Uterus (tissue), 4 donors: ENCODE measurements around the gene ACSM4. TPM values are rescaled to one million over a fixed set of nuclear protein-coding genes. Genes with fewer than 3 reads are reported as not detected.

ENCODE experiments used
- DNase-seq, 2 donors: peaks; one replicate each; pipeline ENCODE4 v3.0.0-alpha.2; 2019 to 2020
- H3K27ac ChIP-seq, 2 donors: fragments of 200-600 bp; sonication (generic); 1 replicate in 1 of 2; 2 replicates in 1 of 2; pipeline ENCODE4 v1.5.1; 2016 to 2018
- H3K27me3 ChIP-seq, 2 donors: fragments of 200-600 bp; sonication (generic); one replicate each; pipeline ENCODE4 v1.5.1; 2018 to 2019; ENCODE audit warnings: control low read depth in 1 of 2
- H3K36me3 ChIP-seq, 2 donors: fragments of 200-600 bp; sonication (generic); one replicate each; pipeline ENCODE4 v1.5.1; 2019; ENCODE audit warnings: control low read depth in 1 of 2
- H3K4me1 ChIP-seq, 2 donors: fragments of 200-600 bp; sonication (generic); one replicate each; pipeline ENCODE4 v1.5.1; 2018 to 2019; ENCODE audit warnings: control low read depth in 1 of 2
- H3K4me3 ChIP-seq, 2 donors: fragments of 200-600 bp; sonication (generic); 1 replicate in 1 of 2; 2 replicates in 1 of 2; pipeline ENCODE4 v1.5.1; 2018 to 2019; ENCODE audit warnings: mild to moderate bottlenecking in 1 of 2
- H3K9me3 ChIP-seq, 2 donors: fragments of 200-600 bp; sonication (generic); one replicate each; pipeline ENCODE4 v1.5.1; 2019; ENCODE audit warnings: control low read depth in 1 of 2
- POLR2A ChIP-seq, 2 donors: fragments of 450-650 bp; IDR thresholded peaks; one replicate each; pipeline ENCODE4 v1.6.1; 2016; ENCODE audit warnings: antibody characterized with exemption in 2 of 2, mild to moderate bottlenecking in 1 of 2, moderate library complexity in 1 of 2
- intact Hi-C: fragments of 100-400 bp; cut with DNase I; formaldehyde crosslinking; loops from one replicate; pipeline ENCODE4 v1.15.1; 2023; ENCODE audit warnings: low total_unique reads
- total RNA-seq, 4 donors: library from RNA; depleted of rRNA in 3 of 4; stranded (reverse); fragments of >200 nt in 3 of 4; gene quantifications; one replicate each; pipeline versions ENCODE4 v1.1.0 to v1.2.4, GENCODE V29; 2014 to 2023
- TF ChIP-seq, protein P1 (sequence below), 4 experiments: fragments of 200-600 bp in 2 of 4; fragments of 450-650 bp in 2 of 4; sonication (generic) in 2 of 4; IDR thresholded peaks; one replicate each; pipeline ENCODE4 v1.5.1; 2016 to 2019; ENCODE audit warnings: antibody characterized with exemption in 4 of 4, mild to moderate bottlenecking in 2 of 4, moderate library complexity in 1 of 4
- donor health status: DM: yes; HTN: yes; CAD: no.

The ACSM4 gene
- total RNA-seq, 4 donors from 2014 or later, result not detected

DNA sequence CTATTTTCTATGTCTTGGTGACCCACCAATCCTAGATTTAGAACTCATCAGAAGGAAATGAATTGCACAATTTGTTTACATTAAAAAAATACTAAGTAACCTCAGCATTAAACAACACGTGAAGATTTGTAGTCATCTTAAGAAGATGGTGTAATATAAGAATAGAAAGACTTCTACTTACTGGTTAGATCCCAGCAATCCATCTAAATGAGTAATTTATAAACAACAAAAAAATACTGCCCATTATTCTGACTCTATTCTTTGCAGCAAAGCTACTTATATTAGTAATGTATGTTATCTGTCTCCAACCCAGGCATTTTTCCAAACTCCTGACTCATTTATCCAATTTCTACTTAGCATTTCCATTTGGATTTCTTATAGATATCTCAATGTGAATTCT lies 72.3 kb downstream of the ACSM4 start:
- DNase-seq, result no peak
- TF ChIP-seq, protein P1, sequence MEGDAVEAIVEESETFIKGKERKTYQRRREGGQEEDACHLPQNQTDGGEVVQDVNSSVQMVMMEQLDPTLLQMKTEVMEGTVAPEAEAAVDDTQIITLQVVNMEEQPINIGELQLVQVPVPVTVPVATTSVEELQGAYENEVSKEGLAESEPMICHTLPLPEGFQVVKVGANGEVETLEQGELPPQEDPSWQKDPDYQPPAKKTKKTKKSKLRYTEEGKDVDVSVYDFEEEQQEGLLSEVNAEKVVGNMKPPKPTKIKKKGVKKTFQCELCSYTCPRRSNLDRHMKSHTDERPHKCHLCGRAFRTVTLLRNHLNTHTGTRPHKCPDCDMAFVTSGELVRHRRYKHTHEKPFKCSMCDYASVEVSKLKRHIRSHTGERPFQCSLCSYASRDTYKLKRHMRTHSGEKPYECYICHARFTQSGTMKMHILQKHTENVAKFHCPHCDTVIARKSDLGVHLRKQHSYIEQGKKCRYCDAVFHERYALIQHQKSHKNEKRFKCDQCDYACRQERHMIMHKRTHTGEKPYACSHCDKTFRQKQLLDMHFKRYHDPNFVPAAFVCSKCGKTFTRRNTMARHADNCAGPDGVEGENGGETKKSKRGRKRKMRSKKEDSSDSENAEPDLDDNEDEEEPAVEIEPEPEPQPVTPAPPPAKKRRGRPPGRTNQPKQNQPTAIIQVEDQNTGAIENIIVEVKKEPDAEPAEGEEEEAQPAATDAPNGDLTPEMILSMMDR (IDR thresholded peaks at IDR 0.05), result no peak
- TF ChIP-seq POLR2A (IDR thresholded peaks at IDR 0.05), result no peak
- no peak overlapping the region for H3K27ac ChIP-seq
- intact Hi-C loops, result no loop called here
- H3K4me1 ChIP-seq, result no peaks in the 10 kb centered on the region
- no peak overlapping the region for H3K4me3 ChIP-seq
- H3K27me3 ChIP-seq, result no peaks in the 10 kb centered on the region
- H3K9me3 ChIP-seq, result no peaks in the 10 kb centered on the region
- no peaks in the 10 kb centered on the region for H3K36me3 ChIP-seq

Other genes starting within 250 kb of the ACSM4 start
- gene C1S, start 243.4 kb upstream of the ACSM4 start, total RNA-seq, result 100 to 1,000 TPM; 172 to 554 (median 468) TPM
- gene C1R, start 211.6 kb upstream of the ACSM4 start, total RNA-seq, result 100 to 1,000 TPM; 128 to 571 (median 411) TPM
- gene C1RL, start 194.9 kb upstream of the ACSM4 start, total RNA-seq, result 100 to 1,000 TPM in 1 of 4 donors, 10 to 100 TPM in 3; 15.4 to 121 (median 37.4) TPM
- gene RBP5, start 175.2 kb upstream of the ACSM4 start, total RNA-seq, result 10 to 100 TPM in 1 of 4 donors, 1 to 10 TPM in 2, not detected in 1; 2.4 to 26.5 (median 8.2) TPM
- gene CLSTN3, start 173.7 kb upstream of the ACSM4 start, total RNA-seq, result 100 to 1,000 TPM in 1 of 4 donors, 10 to 100 TPM in 3; 48.1 to 113 (median 94.7) TPM
- 10 to 100 TPM; 51.8 to 67.4 (median 58.0) TPM for gene PEX5, start 114.4 kb upstream of the ACSM4 start, total RNA-seq
- 1 to 10 TPM in 2 of 4 donors, under 1 TPM in 1, not detected in 1; under 0.01 to 5.7 (median 3.8) TPM for gene CD163L1, start 140.1 kb downstream of the ACSM4 start, total RNA-seq
- 100 to 1,000 TPM in 1 of 4 donors, 10 to 100 TPM in 3; 15.2 to 203 (median 74.8) TPM for gene CD163, start 199.7 kb downstream of the ACSM4 start, total RNA-seq